ENCODE results near the gene AK1.
"Not testable (repeated sequence)": the region's sequence is repeated elsewhere in the genome, so short reads cannot be mapped to it uniquely, and the experiment has no call there.

Gene AK1

DNA sequence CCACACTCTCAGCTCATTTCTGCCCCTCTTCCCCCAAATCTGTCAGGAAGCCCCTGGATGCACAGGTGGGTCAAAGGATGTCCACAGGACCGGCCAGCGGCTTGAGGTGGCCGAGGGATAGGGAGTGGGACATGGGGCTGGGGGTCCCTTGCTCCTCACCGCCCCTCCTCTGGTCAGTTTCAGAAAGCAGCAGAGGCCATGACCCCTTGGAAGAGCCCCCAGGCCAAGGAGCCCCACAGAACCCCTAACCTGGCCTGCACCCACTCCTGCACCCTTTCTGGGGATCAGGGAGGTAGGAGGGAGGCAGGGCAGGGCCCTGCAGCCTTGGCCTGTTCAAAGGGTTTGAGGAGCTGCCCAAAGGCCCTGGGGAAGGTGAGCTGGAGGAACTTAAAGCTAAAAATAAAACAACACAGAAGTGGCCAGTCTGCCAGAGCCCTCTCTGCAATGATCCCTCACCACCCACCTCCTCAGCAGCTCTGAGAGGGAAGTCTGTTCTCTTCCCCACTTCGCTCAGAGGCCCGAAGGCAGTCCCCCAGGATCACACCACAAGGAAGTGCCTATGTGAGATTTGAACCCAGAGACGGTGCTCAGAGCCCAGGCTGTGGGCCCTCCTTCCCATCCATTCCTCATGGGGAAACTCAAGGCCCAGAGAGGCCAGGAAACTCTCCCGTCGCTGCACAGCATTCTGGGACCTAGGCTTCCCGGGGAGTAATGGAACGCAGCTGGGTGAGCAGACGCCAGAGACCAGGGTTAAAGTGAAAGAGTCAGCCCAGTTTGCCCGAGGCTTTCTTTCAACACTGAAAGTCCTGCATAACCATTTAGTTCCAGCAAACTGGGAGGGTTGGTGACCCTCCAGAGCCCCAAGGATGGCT is 23.9 kb downstream of the AK1 start:
- in situ Hi-C loops (cut with MboI; ENCODE audit: low sequenced_read_pairs): no loop called here

DNA sequence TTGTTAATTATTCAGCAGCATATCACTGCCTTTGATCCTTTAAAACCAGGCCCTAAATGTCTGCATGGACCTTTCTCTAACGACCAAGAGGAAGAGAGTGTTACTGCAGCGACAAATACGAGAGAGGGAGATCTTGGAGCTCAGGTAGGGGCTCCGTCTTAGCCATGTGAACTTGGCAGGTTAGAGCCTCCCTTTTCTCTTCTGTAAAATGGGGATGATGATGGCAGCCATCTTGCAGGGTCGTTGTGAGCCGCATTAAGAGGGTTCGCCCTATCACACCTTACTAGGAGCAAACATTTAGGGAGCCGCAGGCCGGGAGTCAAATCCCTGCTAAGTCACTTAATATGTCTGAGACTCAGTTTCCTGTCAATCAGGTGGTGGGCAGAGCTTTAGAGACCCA is 24.6 kb downstream of the AK1 start:
- in situ Hi-C loops (cut with MboI; ENCODE audit: low sequenced_read_pairs): no loop called here

DNA sequence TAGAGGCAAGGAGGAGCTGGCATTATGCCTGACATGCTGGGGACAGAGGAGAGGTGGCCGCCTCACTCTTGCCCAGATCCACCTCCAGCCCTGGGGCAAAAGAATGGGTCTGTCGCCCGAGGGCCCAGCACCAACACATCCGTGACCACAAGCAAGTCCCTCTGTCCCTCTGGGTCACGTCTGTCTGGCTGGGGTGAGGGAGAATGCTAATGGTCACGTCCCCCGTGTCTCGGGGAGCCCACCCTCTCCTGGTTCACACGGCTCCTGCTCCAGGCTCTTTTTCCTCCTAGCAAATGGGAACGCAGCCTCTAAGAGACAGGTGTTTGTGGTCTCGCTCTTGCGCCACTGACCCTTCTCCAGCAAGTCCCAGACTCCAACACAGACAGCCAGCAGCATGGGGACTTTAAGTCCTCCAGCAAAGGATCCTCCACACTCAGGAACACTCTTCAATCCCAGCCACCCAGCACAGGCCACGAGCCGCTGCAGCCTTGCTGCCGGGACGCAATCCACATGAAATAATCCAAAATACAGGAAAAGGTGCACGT is 27.1 kb downstream of the AK1 start:
- in situ Hi-C loops (cut with MboI; ENCODE audit: low sequenced_read_pairs): no loop called here

DNA sequence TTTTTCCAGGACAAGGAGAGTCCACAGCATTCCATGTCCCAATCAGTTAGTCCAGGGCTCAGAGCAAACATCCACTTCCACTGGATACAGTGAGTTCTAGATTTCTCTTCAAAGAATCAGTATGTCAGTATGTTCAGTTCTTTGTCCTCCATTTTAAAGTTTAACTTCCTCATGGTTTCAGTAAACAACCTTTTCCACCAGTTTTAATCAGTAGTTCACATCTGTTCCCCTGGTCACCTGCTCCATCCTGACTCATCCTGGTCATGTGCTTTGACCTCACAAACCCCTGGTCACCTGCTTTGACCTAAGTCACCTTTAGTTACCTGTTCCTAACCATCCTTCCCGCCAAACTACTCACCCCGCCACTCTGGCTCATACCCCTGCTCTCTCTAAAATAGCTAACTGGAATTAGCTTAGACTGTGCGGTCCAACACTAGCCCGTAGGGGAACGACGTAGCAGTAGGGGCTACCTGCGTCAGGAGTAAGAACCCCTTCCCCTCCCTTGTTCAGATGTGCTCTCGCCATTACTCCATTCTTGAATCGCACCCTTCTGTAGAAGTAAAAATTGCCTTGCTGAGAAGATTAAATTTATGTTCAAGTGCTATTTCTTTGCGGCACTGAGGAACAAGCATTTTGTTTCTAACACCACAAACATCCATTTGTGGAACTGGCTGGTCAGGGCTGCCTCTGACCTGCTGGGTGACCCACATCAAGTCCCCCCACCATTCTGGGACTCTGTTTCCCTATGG is 28.5 kb downstream of the AK1 start:
- in situ Hi-C loops (cut with MboI; ENCODE audit: low sequenced_read_pairs): no loop called here

DNA sequence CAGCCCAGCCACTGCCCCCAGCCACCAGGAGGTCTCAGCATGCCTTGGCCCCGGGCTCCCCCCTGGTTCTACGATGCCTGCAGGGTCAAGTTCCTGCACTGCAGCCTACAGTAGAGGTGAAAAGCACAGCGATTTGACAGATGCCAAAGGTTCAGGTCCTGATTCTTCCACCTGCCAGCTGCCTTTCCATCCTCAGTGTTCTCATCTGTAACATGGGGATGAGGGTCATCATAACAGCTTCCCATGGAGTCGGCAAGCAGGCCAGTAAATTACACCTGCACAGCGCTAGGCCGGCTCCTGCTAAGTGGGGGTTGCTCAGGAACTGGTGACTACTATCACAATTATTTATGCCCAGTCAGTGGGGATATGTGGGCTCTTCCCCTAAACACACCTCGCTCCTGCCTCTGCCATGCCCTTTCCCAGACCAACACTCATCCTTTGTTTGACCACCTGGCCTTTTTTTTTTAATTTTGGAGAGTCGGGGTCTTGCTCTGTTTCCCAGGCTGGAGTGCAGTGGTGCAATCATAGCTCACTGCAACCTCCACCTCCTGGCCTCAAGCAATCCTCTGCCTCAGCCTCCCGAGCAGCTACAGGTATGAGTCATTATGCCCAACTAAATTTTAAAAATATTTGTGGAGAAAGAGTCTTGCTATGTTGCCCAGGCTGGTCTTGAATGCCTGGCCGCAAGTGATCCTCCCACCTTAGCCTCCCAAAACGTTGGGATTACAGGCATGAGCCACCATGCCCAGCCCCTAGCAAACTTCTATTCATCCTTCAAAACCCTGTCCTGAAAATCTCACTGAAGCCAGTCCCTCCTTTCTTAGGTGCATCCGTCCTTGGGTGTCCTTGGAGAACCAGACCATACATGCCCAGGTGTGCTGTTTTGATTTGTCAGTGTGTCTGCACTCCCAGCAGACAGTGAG is 29.4 kb downstream of the AK1 start:
- in situ Hi-C loops (cut with MboI; ENCODE audit: low sequenced_read_pairs): no loop called here

DNA sequence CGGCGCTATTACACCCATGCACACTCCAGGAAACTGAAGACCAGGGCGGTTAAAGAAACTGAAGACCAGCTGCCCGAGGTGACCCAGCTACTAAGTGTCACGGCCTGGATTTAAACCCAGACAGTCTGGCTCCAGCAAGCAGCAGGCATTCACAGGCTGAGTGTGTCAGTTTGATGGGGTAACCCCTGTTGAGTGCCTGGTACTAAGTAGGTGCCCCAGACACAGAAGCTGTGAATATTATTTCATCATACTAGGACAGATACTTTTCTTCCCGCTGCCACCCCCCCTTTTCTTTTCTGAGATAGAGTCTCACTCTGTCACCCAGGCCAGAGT is 30.3 kb downstream of the AK1 start:
- in situ Hi-C loops (cut with MboI; ENCODE audit: low sequenced_read_pairs): no loop called here

DNA sequence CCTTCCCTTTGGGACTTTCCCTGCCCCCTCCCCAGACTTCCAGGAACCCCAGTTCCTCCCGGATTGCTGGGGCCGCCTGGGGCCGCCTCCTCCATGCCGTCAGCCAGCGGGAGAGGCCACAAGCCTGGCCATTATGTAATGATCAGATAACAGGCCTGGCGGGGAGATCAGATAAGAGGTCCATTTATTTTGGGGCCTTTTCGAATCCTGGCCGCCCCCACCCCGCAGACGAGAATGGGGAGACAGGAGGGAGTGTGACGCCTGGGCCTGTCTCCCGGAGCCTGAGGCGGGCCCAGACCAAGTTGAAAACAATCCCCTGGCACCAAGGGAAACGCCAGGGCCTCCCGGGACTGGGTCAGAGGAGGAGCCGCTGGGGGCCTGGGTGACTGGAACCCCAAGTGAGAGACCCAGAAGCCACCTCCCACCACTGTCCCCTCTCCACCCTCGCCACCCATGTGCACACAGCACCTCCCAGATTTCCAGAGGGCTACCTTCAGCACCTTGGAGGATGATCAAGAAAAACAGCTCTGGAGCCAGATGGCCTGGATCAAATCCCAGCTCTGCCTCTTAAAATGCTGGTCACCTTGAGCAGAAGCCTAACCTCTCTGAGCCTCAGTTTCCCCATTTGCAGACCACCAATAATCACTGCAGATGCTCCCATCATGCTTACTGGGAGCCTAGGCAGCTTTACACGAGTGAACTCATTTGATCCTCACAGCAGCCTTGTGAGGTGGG is 30.9 kb downstream of the AK1 start:
- in situ Hi-C loops (cut with MboI; ENCODE audit: low sequenced_read_pairs): no loop called here

DNA sequence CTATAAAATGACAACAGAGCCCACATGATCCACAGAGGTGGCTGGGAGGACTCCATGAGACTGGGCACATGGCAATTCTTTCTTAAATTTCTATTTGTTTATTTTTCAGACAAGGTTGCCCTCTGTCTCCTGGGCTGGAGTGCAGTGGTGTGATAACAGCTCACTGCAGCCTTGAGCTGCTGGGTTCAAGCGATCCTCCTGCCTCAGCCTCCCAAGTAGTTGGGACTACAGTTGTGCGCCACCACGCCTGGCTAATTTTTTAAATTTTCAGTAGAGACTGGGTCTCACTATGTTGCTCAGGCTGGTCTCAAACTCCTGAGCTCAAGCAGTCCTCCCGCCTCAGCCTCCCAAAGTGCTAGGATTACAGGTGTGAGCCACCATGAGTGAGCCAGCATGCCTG is 31.9 kb downstream of the AK1 start:
- in situ Hi-C loops (cut with MboI; ENCODE audit: low sequenced_read_pairs): not testable (repeated sequence)

DNA sequence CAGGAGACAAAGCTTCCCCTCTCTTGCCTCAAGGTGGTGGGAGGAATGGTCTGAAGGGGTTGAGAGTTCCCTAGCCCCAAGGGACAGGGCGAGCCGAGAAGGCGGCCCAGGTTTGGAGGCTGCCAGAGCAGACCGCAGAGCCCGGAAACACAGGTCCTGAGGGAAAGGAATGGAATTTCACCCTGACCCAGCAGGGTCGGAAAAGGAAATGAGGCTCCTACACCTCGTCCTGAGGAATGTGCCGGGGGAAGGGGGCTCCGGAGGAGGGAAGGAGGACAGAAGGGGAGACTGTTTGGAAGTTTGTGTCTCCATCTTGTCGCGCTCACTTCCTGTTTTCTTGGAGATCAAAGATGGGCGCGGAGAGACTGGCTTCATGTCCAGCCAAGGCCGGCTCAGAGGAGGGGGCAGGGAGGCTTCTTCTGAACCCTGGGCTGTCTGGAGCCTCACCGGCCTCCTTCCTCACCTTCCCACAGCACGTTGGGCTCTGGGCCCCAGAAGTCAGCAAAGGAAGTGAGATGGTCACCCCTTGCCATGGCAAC is 32.6 kb downstream of the AK1 start:
- in situ Hi-C loops (cut with MboI; ENCODE audit: low sequenced_read_pairs): no loop called here

DNA sequence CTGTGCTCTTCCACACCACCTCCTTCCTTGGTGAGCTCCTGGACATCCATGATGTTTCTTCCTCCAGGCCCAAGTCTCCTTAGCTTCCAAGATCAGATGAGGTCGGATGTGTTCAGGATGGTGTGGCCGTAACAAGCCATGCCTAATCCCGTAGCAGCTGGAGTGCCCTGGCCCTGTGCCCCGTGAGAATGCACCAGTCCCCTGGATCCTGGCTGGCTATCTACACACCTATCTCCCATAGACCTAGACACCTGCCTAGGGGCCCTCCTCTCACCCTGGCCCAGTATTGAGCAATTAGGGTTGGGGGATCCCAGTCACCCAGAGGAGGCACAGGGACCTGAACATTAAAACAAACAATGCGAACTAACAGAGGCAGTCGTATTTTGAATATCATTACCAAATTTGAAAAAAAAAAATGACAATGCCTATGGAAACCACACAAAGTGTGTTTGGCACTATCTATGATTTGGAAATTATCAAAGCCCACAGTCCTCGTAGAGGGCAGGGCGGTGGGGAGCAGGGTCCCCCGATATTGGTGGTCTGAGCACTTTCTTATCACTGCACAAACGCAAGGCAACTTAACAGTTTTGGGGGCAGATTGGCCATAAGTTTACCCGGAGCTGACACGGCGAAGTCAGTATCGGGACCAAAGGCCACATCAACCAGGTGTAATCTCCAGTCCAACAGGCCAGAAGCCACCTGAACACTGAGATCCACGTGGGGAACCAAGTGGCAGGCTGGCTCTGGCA is 36.2 kb downstream of the AK1 start:
- in situ Hi-C loops (cut with MboI; ENCODE audit: low sequenced_read_pairs): no loop called here

DNA sequence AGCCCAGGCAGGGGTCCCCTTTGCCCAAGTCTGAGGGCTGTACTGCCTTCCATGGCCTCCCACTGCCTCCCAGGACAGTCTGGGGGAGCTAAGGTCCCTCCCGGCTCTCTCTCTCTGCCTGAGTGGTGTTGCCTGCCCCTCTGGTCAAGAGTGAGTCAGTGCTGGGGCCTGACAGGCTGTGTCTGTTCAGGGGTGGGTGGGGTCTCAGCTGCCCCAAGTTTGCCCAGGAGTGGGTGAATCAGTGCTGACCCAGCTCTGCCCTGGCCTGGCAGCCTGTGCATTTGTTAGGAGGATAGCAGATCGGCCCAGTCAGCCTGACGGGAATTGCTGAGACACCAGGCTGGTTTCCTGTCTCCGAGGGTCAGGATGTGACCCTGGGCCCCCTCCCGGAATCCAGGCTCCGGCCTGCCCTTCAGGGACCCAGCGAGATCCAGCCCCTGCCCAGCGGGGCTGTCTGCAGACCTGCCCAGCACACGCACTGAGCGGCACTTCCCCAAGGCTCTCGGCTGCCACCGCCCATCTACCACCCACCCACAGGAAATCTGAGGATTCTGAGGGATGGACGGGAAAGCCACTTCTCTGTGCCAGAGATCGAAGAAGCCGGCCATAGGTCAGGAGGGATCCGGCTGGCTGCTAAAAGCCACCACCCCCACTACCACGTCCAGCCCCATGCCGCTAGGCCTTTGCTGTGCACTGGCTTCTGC is 38.9 kb downstream of the AK1 start:
- in situ Hi-C loops (cut with MboI; ENCODE audit: low sequenced_read_pairs): no loop called here

DNA sequence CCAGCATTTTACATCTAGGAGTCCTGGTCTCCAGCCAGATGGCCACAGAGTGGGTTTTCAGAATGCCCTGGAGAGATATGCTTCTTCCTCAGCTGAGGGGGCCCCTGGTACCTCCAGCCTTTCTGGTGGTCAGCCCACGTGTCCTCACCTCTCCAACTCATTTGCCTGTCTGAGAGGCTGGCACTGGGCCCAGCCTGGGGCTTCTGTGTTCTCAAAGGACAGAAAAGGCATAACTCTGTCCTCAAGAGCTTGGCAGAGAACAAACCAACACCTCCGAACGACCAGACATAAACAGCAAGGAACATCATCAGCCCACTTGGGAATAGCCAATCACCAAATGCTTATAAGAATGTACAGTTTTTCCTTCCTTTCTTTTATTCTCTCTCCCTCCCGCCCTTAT is 40.1 kb downstream of the AK1 start:
- in situ Hi-C loops (cut with MboI; ENCODE audit: low sequenced_read_pairs): no loop called here

DNA sequence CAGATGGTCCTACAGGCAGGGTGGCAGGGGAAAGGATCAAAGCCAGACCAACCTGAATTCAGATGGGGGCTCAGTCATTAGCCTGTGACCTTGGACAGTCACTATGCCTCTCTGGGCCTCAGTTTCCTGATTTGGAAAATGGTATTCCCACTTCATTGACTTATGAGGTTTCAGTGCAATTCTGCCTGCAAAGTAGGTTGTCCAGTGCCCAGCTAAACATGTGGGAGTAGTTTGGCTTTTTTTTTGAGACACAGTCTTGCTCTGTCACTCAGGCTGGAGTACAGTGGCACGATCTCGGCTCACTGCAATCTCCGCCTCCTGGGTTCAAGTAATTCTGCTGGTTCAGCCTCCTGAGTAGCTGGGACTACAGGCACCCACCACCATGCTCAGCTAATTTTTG is 40.9 kb downstream of the AK1 start:
- in situ Hi-C loops (cut with MboI; ENCODE audit: low sequenced_read_pairs): not testable (repeated sequence)

DNA sequence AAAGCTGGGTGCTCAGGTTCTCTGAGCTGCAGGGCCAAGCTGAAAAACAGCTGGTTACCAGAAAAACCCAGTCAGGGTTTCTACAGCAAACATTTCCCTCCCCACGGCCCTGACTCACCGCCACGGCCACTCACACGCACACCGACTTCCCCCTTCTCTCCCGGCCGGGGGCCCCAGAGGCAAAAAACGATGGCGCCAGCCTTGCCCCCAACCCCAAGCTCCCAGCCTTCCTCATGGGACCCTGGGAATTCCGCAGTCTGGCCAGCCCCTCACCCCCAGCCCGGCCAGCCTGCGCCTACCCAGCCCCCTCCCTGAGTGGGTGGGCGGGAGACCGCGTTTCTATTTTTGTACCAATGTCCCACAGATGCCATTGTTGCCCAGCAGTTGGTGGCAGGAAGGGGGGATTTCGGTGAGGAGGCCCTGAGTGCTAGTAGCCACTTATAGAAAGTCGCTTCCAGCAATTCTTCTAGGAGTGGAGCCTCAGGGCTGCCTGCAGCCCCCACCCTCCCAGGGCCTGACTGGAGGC is 41.4 kb downstream of the AK1 start:
- in situ Hi-C loops (cut with MboI; ENCODE audit: low sequenced_read_pairs): no loop called here

DNA sequence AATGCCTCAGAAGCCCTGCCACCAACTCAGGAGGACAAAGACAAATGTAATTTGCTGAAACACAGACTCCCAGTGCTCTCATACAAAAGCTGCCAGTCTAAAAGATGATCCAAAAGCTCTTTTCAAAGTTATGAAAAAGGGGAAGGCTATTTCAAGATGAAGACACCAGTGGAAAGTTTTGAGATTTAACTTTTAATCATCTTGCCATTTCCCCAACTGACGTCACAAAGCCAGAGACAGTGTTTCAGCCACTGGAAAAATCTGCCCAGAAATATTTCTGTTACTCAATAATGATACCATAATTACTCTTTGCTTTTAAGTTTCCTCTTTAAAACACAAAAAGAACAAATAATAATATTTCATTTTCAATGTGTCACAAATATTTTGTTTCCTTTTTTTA is 43.9 kb downstream of the AK1 start:
- in situ Hi-C loops (cut with MboI; ENCODE audit: low sequenced_read_pairs): no loop called here

DNA sequence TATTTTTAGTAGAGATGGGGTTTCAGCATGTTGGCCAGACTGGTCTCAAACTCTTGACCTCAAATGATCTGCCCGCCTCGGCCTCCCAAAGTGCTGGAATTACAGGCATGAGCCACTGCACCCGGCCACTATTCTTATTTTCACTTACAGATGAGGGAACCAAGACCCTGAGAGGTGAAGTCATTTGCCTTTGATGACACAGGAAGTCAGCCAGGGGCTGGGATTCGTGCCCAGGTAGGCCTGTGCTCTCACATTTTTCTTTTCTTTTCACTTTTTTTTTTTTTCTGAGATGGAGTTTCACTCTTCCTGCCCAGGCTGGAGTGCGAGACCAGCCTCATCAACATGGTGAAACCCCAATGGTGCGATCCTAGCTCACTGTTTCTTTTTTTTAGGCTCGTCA is 45.2 kb downstream of the AK1 start:
- in situ Hi-C loops (cut with MboI; ENCODE audit: low sequenced_read_pairs): no loop called here

DNA sequence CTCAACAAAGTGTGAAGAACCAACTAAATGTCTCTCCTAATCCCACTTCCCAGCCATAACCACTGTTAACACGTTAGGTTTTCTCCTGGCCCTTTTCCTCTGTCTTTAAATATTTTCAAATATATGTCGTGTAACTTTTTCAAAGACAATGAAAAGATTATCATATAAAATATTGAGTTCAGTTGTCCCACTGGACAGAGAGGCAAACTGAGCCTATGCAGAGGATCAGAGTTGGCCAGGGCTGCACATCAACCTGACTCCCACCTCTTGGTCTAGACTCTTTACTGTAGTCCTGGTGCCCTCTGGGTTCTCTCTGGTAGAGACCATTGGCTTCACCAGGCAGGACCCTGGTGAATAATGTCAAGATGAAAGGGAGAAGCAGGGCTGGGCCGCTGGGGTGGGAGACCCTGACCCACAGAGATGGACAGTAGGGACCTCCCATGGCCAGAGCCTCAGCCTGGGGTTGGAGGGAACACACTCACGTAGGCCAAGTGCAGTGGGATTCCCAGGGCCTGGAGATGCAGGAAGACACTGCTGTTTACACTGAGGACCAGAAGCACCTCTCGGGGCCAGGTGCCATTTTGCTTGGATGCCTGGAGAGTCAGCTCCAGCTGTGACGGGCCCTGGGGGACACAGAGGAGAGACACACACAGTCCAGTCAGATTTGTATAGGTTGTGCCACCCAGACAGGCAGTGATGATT is 48.1 kb downstream of the AK1 start:
- in situ Hi-C loops (cut with MboI; ENCODE audit: low sequenced_read_pairs): no loop called here

Measured in HL-60/S4 treated with retinoic acid at 250 ng/mL for 4 days and 3 days (cell line).